Activated CD4-positive, alpha-beta T cell treated with anti-CD3 and anti-CD28 coated beads for 36 hours (primary cell): Measurements from ENCODE around the gene TDRD5. TPM values are rescaled to one million over a fixed set of nuclear protein-coding genes. Genes with fewer than 3 reads are reported as not detected.

Experiments
- ATAC-seq: fragments of 200-7000 bp; cut with Tn5 transposase; one replicate; pipeline ENCODE4 v1.10.0; 2021; ENCODE audit warnings: mild to moderate bottlenecking, moderate library complexity
- CTCF ChIA-PET: fragments of 350-600 bp; sonication (Branson Sonifier 250); formaldehyde crosslinking; loops from one replicate; lab custom pipeline; 2021; ENCODE audit warnings: antibody characterized with exemption; lab: Charles Lee
- POLR2A ChIA-PET: fragments of 350-600 bp; sonication (Branson Sonifier 250); formaldehyde crosslinking; loops from one replicate; lab custom pipeline; 2021; ENCODE audit warnings: antibody characterized with exemption, inconsistent platforms; lab: Charles Lee
- DNase-seq: peaks from one replicate; pipeline ENCODE4 v3.0.0-alpha.2; 2020
- H3K27ac Mint-ChIP-seq: one replicate; pipeline ENCODE4 v1.8.0; 2021; ENCODE audit warnings: mixed read lengths
- H3K27me3 Mint-ChIP-seq: one replicate; pipeline ENCODE4 v1.8.0; 2021; ENCODE audit warnings: mixed read lengths
- H3K36me3 Mint-ChIP-seq: one replicate; pipeline ENCODE4 v1.8.0; 2021; ENCODE audit warnings: low read depth, mixed read lengths
- H3K4me1 Mint-ChIP-seq: one replicate; pipeline ENCODE4 v1.8.0; 2021; ENCODE audit warnings: mixed read lengths
- H3K4me3 Mint-ChIP-seq: one replicate; pipeline ENCODE4 v1.8.0; 2021; ENCODE audit warnings: mild to moderate bottlenecking, moderate library complexity, mixed read lengths
- H3K9me3 Mint-ChIP-seq: one replicate; pipeline ENCODE4 v1.8.0; 2021; ENCODE audit warnings: low read depth, mixed read lengths
- intact Hi-C, 2 experiments: fragments of 100-400 bp; cut with DNase I in 1 of 2; cut with micrococcal nuclease in 1 of 2; formaldehyde crosslinking; loops; one replicate each; pipeline versions ENCODE4 v1.14.2 to v1.15.1; 2022 to 2024; cut with DNase I, micrococcal nuclease
- total RNA-seq, 2 experiments: library from RNA; stranded (reverse); gene quantifications; one replicate each; pipeline ENCODE4 v1.2.3, GENCODE V29; 2021

Gene TDRD5
- total RNA-seq: not detected

DNA sequence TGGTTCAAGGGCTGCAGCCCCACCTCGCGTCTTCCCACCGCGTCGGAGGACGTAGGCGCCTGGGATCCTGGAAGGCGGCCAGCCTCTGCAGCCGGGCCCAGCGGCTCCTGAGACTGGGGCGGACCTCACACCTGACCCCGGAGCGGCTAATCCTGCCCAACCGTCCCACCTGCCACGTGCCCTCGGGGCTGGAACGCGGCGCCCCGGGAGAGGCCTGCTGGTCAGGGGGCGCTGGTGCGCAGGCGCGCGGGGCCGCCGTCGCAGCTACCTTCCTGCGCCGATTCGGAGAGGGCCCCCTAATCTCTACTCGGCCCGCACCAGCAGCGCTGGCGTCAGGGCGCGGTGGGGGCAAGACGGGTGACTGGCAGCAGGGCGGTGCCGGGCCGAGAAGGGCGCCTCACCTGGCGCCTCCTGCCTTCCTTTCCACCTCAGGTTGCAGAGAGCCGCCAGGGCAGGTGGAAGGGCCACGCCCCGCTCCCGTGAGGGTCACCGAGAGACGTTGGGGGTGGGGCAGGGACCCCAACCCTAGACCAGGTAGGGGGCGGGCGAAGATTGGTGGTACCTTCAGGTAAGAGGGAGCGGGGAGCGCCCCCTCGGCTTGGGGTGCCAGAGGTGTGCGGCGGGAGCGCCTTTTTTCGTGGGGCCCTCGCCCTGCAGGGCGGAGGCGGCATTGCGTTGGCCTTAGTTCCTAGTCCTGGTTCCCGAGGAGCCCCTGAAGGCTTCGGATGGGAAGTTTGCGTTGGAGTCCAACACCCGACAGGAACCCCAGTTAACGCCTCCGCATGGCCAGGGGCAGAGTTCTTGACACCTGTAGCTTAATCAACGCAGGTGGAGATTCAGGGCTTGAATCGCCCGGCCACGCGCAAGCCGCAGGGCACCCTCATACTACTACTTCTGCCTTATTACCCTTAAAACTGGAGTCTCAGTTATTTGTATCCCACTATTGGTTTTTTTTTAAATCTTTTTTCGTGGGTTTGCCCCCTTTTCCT, at the start of gene TDRD5:
Gene TDRD5 (plus strand): TSS at position 241 of the 989 bp plus-strand sequence. CDS start 784 bp downstream, outside the sequence.
- H3K36me3 Mint-ChIP-seq: no peaks in the 10 kb centered on the region
- no peak for ATAC-seq
- POLR2A ChIA-PET: no interaction called here

DNA sequence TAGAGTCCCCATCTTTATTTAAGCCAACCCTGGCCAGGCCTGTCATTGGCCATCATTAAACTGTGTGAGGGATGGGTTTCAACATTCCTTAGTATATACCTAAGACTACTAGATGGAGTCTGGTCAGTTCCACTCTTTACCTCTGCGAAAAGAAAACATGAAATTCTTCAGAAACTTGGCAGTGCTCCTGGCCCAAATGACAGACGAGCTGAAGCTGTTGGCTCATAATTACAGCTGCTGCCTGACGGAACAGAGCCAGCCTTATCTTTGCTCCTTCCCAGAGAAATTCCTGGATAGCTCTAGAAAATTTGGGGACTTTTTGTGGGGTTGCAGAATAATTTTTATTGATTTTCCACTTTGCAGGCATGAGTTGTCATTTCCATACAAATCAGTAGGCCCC, 46.3 kb upstream of the TDRD5 start:
- intact Hi-C loops: no loop called here
- Mint-ChIP-seq H3K4me1 (no peaks in the 10 kb centered on the region), H3K9me3 (no peaks in the 10 kb centered on the region), H3K36me3 (no peaks in the 10 kb centered on the region), H3K27ac (no peak overlapping the region), H3K27me3 (peaks cover 5% of the 10 kb centered on the region), H3K4me3 (no peak overlapping the region)
- ChIA-PET CTCF (interaction anchor here (0.5 kb wide), 1 partner anchor 1117 kb away, joined by 3 read pairs; no protein-coding TSS in a partner anchor), POLR2A (no interaction called here)
- no peak for DNase-seq
- no peak for ATAC-seq

More for the DNA sequence above, at the start of gene TDRD5:
- Mint-ChIP-seq H3K27me3 (peaks cover 42% of the 10 kb centered on the region), H3K9me3 (no peaks in the 10 kb centered on the region), H3K27ac (no peak within 1 kb of the TSS), H3K4me3 (no peak within 1 kb of the TSS), H3K4me1 (peaks cover 2% of the 10 kb centered on the region)
- DNase-seq: peak; percentile 7
- intact Hi-C loops: loop anchor here in 1 of 2 experiments (10.0 kb wide), 1 partner anchor 507 kb away; the partner anchor contains the start of gene TOR3A
- CTCF ChIA-PET: interaction anchor here (0.9 to 1.2 kb wide), 2 partner anchors 38 to 40 kb away, joined by 3 read pairs; no protein-coding TSS in a partner anchor

- H3K27ac Mint-ChIP-seq: no peak overlapping the region
- peaks cover 4% of the 10 kb centered on the region for H3K27me3 Mint-ChIP-seq
- ATAC-seq (no peak), DNase-seq (no peak)
- no peaks in the 10 kb centered on the region for H3K9me3 Mint-ChIP-seq
- H3K36me3 Mint-ChIP-seq: no peaks in the 10 kb centered on the region
- POLR2A ChIA-PET: no interaction called here
- intact Hi-C loops: no loop called here
- CTCF ChIA-PET: no interaction called here
- no peak overlapping the region for H3K4me3 Mint-ChIP-seq
- no peaks in the 10 kb centered on the region for H3K4me1 Mint-ChIP-seq
Measured at GRCh38 chr1:179547021-179547535, 44.6 kb upstream of the TDRD5 start.

DNA sequence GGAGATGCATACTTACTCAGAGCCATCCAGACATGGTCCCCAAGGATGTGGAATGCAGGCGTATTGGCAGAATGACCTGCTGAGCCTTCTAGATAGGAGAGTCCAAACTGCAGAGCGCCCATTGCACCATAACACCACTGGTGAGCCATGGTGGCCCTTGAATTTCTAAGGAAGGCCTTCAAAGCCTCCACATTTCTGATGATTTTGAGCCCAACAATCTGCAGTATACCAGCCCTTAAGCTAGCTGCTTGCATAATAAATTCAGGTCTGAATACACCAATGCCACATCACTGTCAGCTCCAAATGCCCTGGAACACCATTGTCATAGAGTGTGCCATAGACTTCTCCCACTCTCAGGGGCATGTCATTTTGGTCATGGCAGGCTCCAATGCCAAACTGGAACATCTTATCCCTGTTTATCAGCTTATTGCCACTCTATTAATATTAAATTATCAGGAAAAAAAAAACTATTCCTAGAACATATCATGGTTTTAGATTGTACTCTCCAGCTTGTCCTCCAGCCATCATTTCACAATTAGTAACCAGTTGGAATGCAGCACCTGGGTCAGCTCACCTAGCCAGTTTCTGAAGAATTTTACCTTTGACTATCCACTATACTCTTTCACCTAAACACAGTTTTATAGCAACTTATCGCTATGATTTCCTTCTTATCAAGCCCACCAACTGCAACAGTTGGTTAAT, 42.8 kb upstream of the TDRD5 start:
- H3K27me3 Mint-ChIP-seq: no peaks in the 10 kb centered on the region
- H3K36me3 Mint-ChIP-seq: no peaks in the 10 kb centered on the region
- DNase-seq (no peak), ATAC-seq (no peak)
- POLR2A ChIA-PET: no interaction called here
- H3K9me3 Mint-ChIP-seq: no peaks in the 10 kb centered on the region
- intact Hi-C loops: no loop called here
- H3K27ac Mint-ChIP-seq: no peak overlapping the region
- CTCF ChIA-PET: interaction anchor here (0.6 kb wide), 1 partner anchor 24 kb away, joined by 3 read pairs; no protein-coding TSS in a partner anchor
- no peaks in the 10 kb centered on the region for H3K4me1 Mint-ChIP-seq
- H3K4me3 Mint-ChIP-seq: no peak overlapping the region

DNA sequence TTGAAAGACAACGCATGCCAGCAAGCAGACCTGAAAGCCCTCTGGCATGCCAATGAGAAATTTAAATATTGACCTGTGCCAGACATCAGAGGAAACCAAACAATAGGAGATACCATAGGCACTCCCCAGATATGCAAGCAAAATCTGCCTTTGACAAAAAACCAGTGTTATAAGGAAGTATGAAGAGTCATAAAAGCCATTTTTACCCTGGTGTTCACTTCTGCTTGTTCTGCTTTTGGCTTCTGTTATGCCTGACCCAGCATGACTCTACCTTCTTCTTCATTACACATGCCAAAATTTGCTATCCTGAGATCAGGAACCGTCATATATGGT, 42.3 kb upstream of the TDRD5 start:
- no peaks in the 10 kb centered on the region for H3K27me3 Mint-ChIP-seq
- ATAC-seq: no peak
- no peaks in the 10 kb centered on the region for H3K4me1 Mint-ChIP-seq
- CTCF ChIA-PET: interaction anchor here (0.6 kb wide), 1 partner anchor 25 kb away, joined by 3 read pairs; no protein-coding TSS in a partner anchor
- no peak overlapping the region for H3K4me3 Mint-ChIP-seq
- H3K9me3 Mint-ChIP-seq: no peaks in the 10 kb centered on the region
- DNase-seq: no peak
- H3K36me3 Mint-ChIP-seq: no peaks in the 10 kb centered on the region
- POLR2A ChIA-PET: no interaction called here
- intact Hi-C loops: no loop called here
- H3K27ac Mint-ChIP-seq: no peak overlapping the region

GRCh38 chr1:179550746-179551682, 40.6 kb upstream of the TDRD5 start:
- intact Hi-C loops: no loop called here
- ChIA-PET CTCF (no interaction called here), POLR2A (no interaction called here)
- DNase-seq: no peak
- H3K36me3 Mint-ChIP-seq: no peaks in the 10 kb centered on the region
- H3K27ac Mint-ChIP-seq: no peak overlapping the region
- H3K27me3 Mint-ChIP-seq: peaks cover 2% of the 10 kb centered on the region
- H3K4me3 Mint-ChIP-seq: no peak overlapping the region
- H3K9me3 Mint-ChIP-seq: no peaks in the 10 kb centered on the region
- ATAC-seq: peak; percentile 36
- no peaks in the 10 kb centered on the region for H3K4me1 Mint-ChIP-seq

GRCh38 chr1:179554427-179554826, 37.2 kb upstream of the TDRD5 start:
- H3K27ac Mint-ChIP-seq: no peak overlapping the region
- CTCF ChIA-PET: no interaction called here
- H3K4me3 Mint-ChIP-seq: no peak overlapping the region
- peaks cover 7% of the 10 kb centered on the region for H3K27me3 Mint-ChIP-seq
- DNase-seq: no peak
- H3K9me3 Mint-ChIP-seq: no peaks in the 10 kb centered on the region
- H3K36me3 Mint-ChIP-seq: no peaks in the 10 kb centered on the region
- no peaks in the 10 kb centered on the region for H3K4me1 Mint-ChIP-seq
- no peak for ATAC-seq
- POLR2A ChIA-PET: no interaction called here
- intact Hi-C loops: no loop called here

DNA sequence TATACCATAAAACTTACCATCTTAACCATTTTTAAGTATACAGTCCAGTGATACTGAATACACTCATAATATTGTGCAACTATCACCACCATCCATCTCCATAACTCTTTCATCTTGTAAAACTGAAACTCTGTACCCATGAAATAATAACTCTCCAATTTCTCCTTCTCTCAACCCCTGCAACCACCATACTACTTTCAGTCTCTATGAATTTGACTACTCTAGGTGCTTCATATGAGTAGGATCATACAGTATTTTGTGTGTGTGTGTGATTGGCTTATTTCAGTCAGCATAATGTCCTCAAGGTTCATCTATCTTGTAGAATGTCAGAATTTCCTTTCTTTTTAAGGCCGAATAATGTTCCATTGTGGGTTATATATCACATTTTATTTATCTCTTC, 33.6 kb upstream of the TDRD5 start:
- Mint-ChIP-seq H3K4me3 (no peak overlapping the region), H3K9me3 (no peaks in the 10 kb centered on the region), H3K36me3 (no peaks in the 10 kb centered on the region), H3K27me3 (peaks cover 10% of the 10 kb centered on the region), H3K27ac (no peak overlapping the region), H3K4me1 (no peaks in the 10 kb centered on the region)
- ATAC-seq: no peak
- ChIA-PET CTCF (no interaction called here), POLR2A (no interaction called here)
- intact Hi-C loops: no loop called here
- DNase-seq: no peak

GRCh38 chr1:179575497-179576314, 15.9 kb upstream of the TDRD5 start, which contains the start of gene NPHS2:
NPHS2 (minus strand) TSS chr1:179575948; CDS start chr1:179575864, 84 bp downstream.
- no peak within 1 kb of the TSS for H3K4me3 Mint-ChIP-seq
- ChIA-PET CTCF (interaction anchor here (1.6 kb wide), 1 partner anchor 19 kb away, joined by 3 read pairs; no protein-coding TSS in a partner anchor), POLR2A (no interaction called here)
- intact Hi-C loops: no loop called here
- H3K27ac Mint-ChIP-seq: no peak within 1 kb of the TSS
- no peaks in the 10 kb centered on the region for H3K9me3 Mint-ChIP-seq
- DNase-seq: no peak
- ATAC-seq: no peak
- peaks cover 51% of the 10 kb centered on the region for H3K27me3 Mint-ChIP-seq
- H3K36me3 Mint-ChIP-seq: no peaks in the 10 kb centered on the region
- H3K4me1 Mint-ChIP-seq: peaks cover 5% of the 10 kb centered on the region

DNA sequence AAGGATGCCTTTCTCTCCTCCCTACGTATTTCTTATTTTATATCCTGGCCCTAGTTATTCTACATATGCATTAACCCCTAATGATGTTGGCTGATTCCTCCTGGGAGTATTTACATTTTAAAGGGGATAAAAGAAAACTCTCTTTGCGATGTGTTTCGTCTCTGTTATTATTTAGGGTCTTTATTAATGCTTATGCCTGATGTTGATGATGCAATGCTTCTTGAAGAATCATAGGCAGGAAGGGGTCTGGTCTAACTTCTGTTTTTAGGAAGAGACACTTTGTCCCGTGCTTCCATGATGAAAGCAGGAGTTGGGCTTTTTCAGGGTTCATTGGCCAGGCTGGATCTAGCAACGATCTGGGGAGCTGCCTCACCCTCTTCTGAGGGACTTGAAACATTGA, 15.1 kb upstream of the TDRD5 start:
- intact Hi-C loops: no loop called here
- Mint-ChIP-seq H3K27ac (no peak overlapping the region), H3K27me3 (peaks cover 49% of the 10 kb centered on the region), H3K4me3 (no peak overlapping the region), H3K36me3 (no peaks in the 10 kb centered on the region), H3K9me3 (no peaks in the 10 kb centered on the region), H3K4me1 (peaks cover 5% of the 10 kb centered on the region)
- CTCF ChIA-PET: no interaction called here
- DNase-seq: no peak
- ATAC-seq: no peak
- POLR2A ChIA-PET: no interaction called here
